Camera-type eye (tissue), 1 donor: ENCODE measurements around the gene DCHS2. TPM values are rescaled to one million over a fixed set of nuclear protein-coding genes. Genes with fewer than 3 reads are reported as not detected.

Experiments
- total RNA-seq: library from RNA; depleted of rRNA; stranded (reverse); fragments of >200 nt; gene quantifications from one replicate; pipeline ENCODE4 v1.2.3, GENCODE V29; 2014

Gene DCHS2
- total RNA-seq = 16.0 TPM

GRCh38 chr4:154491341-154492271 lies at the start of gene DCHS2:
Gene DCHS2, minus strand, starts transcription at chr4:154491799. Its CDS starts 444 bp downstream, at chr4:154491355.

Other genes with a start within 250 kb of the DCHS2 start
- gene PLRG1, start 58.6 kb upstream of the DCHS2 start, total RNA-seq = 78.3 TPM
- not detected for gene FGB, start 71.2 kb upstream of the DCHS2 start, total RNA-seq
- gene FGA, start 98.9 kb upstream of the DCHS2 start, total RNA-seq = not detected
- not detected for gene FGG, start 120.9 kb upstream of the DCHS2 start, total RNA-seq